Measurements from ENCODE around the gene CPNE9. TPM values are rescaled to one million over a fixed set of nuclear protein-coding genes. Genes with fewer than 3 reads are reported as not detected.
A peak's percentile ranks its signal among the peaks of the same experiment; 100 is the strongest.

Gene CPNE9
- total and polyA plus RNA-seq, 2 of the 13 experiments (the other 11 are each of a cell fraction or from before 2014, with no cell fraction given), result 0.20 TPM; not detected in 1

DNA sequence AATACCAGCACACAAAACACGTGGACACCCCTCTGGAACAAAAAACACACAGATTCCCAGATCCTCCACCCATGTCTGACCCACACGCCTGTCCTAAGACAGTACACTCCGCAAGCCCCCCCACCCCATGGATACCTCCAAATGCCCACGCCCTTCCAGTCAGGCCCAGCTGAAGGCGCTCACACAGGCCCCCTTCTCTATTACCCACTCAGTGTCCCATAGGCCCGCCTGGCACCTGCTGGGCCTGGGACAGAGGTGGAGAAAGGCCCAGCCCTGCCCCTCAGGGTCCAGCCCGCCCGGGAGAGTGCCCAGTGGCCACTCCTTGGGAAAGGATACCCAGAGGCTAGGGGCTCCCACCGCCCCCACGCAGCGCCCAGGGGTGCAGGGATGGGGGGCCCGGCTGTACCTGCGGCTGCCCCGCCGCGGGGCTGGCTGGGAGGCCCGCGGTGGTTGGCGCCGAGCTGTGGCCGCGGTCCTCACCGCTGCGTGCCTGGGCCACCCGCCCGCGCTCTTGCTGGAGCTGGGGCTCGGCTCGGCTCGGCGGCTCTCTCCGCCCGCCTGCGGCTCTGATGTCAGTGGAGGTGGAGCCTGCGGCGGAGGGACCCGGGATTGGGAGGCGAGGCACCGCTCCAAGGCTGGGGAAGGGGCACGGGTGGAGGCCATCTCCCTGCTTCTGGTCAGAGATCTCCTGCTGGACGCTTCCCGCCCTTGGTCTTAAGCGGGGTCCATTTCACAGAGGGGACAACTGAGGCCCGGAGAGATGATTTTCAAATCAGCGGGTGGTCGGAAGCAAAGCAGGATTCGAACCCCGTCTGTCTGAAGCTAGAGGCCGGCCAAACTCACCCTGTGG is 66.0 kb downstream of the CPNE9 start, which contains the start of gene CAMK1 (continued):
- TF ChIP-seq CCAR2 (optimal IDR thresholded peaks at IDR 0.05; ENCODE audit: low read depth, low read length) (no peak), ZNF572 (CRISPR knock-in tag; IDR thresholded peaks at IDR 0.05) (no peak), SNRNP70 (IDR thresholded peaks at IDR 0.05; ENCODE audit: low read depth, low read length) (no peak), SAP130 (CRISPR knock-in tag; IDR thresholded peaks at IDR 0.05; ENCODE audit: low read depth) (peak; percentile 61; the same call in 1 of the 2 replicates), FOXO1 (CRISPR knock-in tag; IDR thresholded peaks at IDR 0.05) (peak; percentile 58; the same call in 1 of the 2 replicates), TAF1 (CRISPR knock-in tag; IDR thresholded peaks at IDR 0.05) (peak; percentile 52; the same call in 1 of the 2 replicates), GABPB1 (CRISPR knock-in tag; IDR thresholded peaks at IDR 0.05) (peak; percentile 48; the same call in 1 of the 2 replicates), POLR2A (IDR thresholded peaks at IDR 0.05; ENCODE audit: insufficient read depth in 1 of 2, low read depth in 2 of 2, low read length in 2 of 2) (peak in 1 of 2 experiments; percentile 79; a peak in 2 of 4 replicates), ZNF792 (CRISPR knock-in tag; IDR thresholded peaks at IDR 0.05) (no peak), CBX1 (IDR thresholded peaks at IDR 0.05; ENCODE audit: low read depth) (peak; percentile 23), PHF21A (CRISPR knock-in tag; IDR thresholded peaks at IDR 0.05) (no peak; the same call in 1 of the 2 replicates), ZNF883 (CRISPR knock-in tag; IDR thresholded peaks at IDR 0.05; ENCODE audit: not compliant biosample characterization) (peak; percentile 16), CBFB (CRISPR knock-in tag; IDR thresholded peaks at IDR 0.05) (0 out of 2 replicates have a peak, but pooled peaks have one; percentile 11), GTF3A (CRISPR knock-in tag; conservative IDR thresholded peaks at IDR 0.05) (peak; percentile 92), ZMYM4 (CRISPR knock-in tag; IDR thresholded peaks at IDR 0.05) (peak; percentile 45), HDAC1 (CRISPR knock-in tag; IDR thresholded peaks at IDR 0.05) (peak; percentile 24; the same call in 1 of the 2 replicates), THAP11 (CRISPR knock-in tag; IDR thresholded peaks at IDR 0.05) (no peak; the same call in 1 of the 2 replicates), RCOR2 (CRISPR knock-in tag; IDR thresholded peaks at IDR 0.05) (peak; percentile 10; the same call in 1 of the 2 replicates), SP1 (IDR thresholded peaks at IDR 0.05) (no peak), SP1 (CRISPR knock-in tag; IDR thresholded peaks at IDR 0.05) (peak; percentile 36; the same call in 1 of the 2 replicates), NONO (IDR thresholded peaks at IDR 0.05) (no peak), NONO (CRISPR knock-in tag; conservative IDR thresholded peaks at IDR 0.05) (peak; percentile 49; the same call in 1 of the 2 replicates)
- TF ChIP-seq, protein P1, sequence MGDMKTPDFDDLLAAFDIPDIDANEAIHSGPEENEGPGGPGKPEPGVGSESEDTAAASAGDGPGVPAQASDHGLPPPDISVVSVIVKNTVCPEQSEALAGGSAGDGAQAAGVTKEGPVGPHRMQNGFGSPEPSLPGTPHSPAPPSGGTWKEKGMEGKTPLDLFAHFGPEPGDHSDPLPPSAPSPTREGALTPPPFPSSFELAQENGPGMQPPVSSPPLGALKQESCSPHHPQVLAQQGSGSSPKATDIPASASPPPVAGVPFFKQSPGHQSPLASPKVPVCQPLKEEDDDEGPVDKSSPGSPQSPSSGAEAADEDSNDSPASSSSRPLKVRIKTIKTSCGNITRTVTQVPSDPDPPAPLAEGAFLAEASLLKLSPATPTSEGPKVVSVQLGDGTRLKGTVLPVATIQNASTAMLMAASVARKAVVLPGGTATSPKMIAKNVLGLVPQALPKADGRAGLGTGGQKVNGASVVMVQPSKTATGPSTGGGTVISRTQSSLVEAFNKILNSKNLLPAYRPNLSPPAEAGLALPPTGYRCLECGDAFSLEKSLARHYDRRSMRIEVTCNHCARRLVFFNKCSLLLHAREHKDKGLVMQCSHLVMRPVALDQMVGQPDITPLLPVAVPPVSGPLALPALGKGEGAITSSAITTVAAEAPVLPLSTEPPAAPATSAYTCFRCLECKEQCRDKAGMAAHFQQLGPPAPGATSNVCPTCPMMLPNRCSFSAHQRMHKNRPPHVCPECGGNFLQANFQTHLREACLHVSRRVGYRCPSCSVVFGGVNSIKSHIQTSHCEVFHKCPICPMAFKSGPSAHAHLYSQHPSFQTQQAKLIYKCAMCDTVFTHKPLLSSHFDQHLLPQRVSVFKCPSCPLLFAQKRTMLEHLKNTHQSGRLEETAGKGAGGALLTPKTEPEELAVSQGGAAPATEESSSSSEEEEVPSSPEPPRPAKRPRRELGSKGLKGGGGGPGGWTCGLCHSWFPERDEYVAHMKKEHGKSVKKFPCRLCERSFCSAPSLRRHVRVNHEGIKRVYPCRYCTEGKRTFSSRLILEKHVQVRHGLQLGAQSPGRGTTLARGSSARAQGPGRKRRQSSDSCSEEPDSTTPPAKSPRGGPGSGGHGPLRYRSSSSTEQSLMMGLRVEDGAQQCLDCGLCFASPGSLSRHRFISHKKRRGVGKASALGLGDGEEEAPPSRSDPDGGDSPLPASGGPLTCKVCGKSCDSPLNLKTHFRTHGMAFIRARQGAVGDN (CRISPR knock-in tag; IDR thresholded peaks at IDR 0.05), result peak; percentile 80
- TF ChIP-seq, protein P2, sequence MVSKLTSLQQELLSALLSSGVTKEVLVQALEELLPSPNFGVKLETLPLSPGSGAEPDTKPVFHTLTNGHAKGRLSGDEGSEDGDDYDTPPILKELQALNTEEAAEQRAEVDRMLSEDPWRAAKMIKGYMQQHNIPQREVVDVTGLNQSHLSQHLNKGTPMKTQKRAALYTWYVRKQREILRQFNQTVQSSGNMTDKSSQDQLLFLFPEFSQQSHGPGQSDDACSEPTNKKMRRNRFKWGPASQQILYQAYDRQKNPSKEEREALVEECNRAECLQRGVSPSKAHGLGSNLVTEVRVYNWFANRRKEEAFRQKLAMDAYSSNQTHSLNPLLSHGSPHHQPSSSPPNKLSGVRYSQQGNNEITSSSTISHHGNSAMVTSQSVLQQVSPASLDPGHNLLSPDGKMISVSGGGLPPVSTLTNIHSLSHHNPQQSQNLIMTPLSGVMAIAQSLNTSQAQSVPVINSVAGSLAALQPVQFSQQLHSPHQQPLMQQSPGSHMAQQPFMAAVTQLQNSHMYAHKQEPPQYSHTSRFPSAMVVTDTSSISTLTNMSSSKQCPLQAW (CRISPR knock-in tag; IDR thresholded peaks at IDR 0.05), result peak; percentile 8; the same call in 1 of the 2 replicates
- TF ChIP-seq, protein P3, sequence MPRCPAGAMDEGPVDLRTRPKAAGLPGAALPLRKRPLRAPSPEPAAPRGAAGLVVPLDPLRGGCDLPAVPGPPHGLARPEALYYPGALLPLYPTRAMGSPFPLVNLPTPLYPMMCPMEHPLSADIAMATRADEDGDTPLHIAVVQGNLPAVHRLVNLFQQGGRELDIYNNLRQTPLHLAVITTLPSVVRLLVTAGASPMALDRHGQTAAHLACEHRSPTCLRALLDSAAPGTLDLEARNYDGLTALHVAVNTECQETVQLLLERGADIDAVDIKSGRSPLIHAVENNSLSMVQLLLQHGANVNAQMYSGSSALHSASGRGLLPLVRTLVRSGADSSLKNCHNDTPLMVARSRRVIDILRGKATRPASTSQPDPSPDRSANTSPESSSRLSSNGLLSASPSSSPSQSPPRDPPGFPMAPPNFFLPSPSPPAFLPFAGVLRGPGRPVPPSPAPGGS (CRISPR knock-in tag; IDR thresholded peaks at IDR 0.05), result 0 out of 2 replicates have a peak, but pooled peaks have one; percentile 35

All from HepG2 (cell line).